DMS 273 (cell line): ENCODE results near the gene TM6SF1.
"Not testable (repeated sequence)": the region's sequence is repeated elsewhere in the genome, so short reads cannot be mapped to it uniquely, and the experiment has no call there.

ENCODE experiments used
- DNase-seq: peaks from one replicate; lab custom pipeline; 2025; ENCODE audit not compliant: unreplicated experiment; lab: John Stamatoyannopoulos, UW

Gene TM6SF1

GRCh38 chr15:83087576-83087975 lies 19.9 kb upstream of the TM6SF1 start:
- DNase-seq, result no peak

- no peak for DNase-seq
Observed at GRCh38 chr15:83088876-83089275, 18.6 kb upstream of the TM6SF1 start.

- no peak for DNase-seq
Observed at GRCh38 chr15:83090465-83090864, 17.0 kb upstream of the TM6SF1 start.

- DNase-seq, result not testable (repeated sequence)
Observed at GRCh38 chr15:83091965-83092308, 15.5 kb upstream of the TM6SF1 start.

- no peak for DNase-seq
Observed at GRCh38 chr15:83092309-83092976, 15.0 kb upstream of the TM6SF1 start.

GRCh38 chr15:83094583-83094982 lies 12.9 kb upstream of the TM6SF1 start:
- DNase-seq, result no peak

GRCh38 chr15:83098079-83098478 lies 9.4 kb upstream of the TM6SF1 start:
- no peak for DNase-seq

GRCh38 chr15:83099290-83099689 lies 8.2 kb upstream of the TM6SF1 start:
- DNase-seq, result no peak

- no peak for DNase-seq
Observed at GRCh38 chr15:83100097-83100646, 7.3 kb upstream of the TM6SF1 start.

- no peak for DNase-seq
Observed at GRCh38 chr15:83102346-83102745, 5.1 kb upstream of the TM6SF1 start.

- DNase-seq, result no peak
Observed at GRCh38 chr15:83104141-83104540, 3.3 kb upstream of the TM6SF1 start.

- DNase-seq, result no peak
Observed at GRCh38 chr15:83105440-83105839, 2.0 kb upstream of the TM6SF1 start.

- DNase-seq, result no peak
Observed at GRCh38 chr15:83107841-83108181, 366 bp downstream of the TM6SF1 start.

- no peak for DNase-seq
Observed at GRCh38 chr15:83108266-83109219, 1.1 kb downstream of the TM6SF1 start.

GRCh38 chr15:83109532-83109931 lies 2.1 kb downstream of the TM6SF1 start:
- no peak for DNase-seq

- DNase-seq, result no peak
Observed at GRCh38 chr15:83110381-83110780, 2.9 kb downstream of the TM6SF1 start.

- DNase-seq, result no peak
Observed at GRCh38 chr15:83111149-83111548, 3.7 kb downstream of the TM6SF1 start.

GRCh38 chr15:83112233-83112955 lies 4.9 kb downstream of the TM6SF1 start:
- DNase-seq, result no peak

GRCh38 chr15:83112956-83113299 lies 5.5 kb downstream of the TM6SF1 start:
- DNase-seq, result no peak

GRCh38 chr15:83113881-83114674 lies 6.6 kb downstream of the TM6SF1 start:
- DNase-seq, result no peak

GRCh38 chr15:83114856-83115255 lies 7.4 kb downstream of the TM6SF1 start:
- DNase-seq, result no peak
